ENCODE data around the gene MRPS31. TPM values are rescaled to one million over a fixed set of nuclear protein-coding genes. Genes with fewer than 3 reads are reported as not detected.

MRPS31 gene
- total RNA-seq = 15.5 and 20.3 TPM in 2 replicates

DNA sequence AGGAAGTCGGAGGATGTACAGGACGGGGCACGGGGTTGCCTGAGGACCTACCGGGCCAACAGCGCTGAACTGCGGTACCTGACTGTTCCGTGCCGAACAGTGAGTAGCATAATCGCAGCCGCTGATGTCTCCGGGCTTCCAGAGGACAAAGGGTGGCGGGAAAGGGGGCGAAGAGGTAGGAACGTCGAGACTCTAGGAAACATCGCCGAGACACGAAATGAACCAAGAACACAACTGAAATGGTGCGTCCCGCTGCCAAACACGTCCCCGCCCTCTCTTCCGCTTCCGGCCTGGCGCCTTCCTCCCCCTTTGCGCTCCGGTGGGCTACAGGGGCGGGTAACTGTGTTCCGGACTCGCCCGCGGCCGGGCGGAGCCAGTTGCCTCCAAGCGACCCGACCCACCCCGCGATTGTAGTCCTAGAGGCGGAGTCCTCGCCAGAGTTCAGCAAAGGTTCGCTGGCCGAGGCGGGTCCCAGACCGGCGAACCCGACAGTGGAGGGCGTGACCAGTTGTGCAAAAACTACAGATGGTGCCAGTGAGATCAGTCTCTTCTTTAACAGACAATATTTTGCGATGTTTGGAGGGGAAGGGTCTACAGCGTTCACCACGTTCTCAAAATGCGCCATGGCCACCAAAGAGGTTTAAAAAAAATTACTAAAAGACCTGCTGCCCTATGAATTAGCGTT is at the start of gene MRPS31:
MRPS31 (minus strand) TSS at position 257 of the 685 bp plus-strand sequence; CDS start at position 203, 54 bp downstream.

DNA sequence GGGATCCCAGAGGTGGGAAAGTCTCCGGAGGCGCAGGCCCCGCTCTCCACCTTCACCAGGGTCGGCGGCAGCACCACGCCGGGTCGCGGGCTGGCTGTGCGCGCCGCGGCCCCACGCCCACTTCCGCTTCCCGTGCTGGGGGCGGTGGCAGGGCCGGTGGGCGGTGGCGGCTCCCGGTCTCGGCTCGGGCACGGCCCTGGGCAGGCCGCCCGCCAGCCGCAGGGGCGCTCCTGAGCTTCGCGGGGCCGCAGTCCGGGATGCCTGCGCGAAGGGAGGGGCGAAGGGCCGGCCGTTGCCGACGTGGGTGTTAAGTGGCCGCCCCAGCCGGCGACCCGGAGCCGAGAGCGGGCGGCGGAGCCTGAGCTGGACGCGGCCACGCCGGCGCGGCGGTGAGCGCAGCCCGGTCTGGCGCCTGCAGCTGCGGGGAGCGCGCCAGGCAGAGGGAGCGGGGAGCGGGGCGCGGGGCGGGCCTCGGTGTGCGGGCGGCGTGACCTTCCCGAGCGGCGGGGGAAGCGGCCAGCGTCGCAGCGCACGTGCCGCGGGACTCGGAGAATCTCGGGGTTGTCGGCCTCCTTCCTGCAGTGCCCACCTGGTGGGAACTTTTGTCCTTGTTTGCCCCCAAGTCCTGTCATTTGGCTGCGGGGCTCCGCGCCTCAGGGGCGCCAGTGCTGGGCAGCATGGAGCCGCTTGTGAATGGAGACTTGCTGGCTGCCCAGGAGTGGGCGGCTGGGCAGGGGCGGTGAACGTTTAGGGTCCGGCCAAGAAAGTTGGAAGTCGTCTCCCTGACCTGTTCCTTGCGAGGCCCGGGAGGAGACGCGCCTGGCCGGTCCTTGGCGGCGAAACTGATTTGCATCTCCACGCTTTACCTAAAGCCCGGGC is 18.5 kb upstream of the MRPS31 start, which contains the start of gene SLC25A15:
SLC25A15 (plus strand) TSS at position 337 of the 879 bp plus-strand sequence. CDS start 3,616 bp downstream, outside the sequence.

Other genes with a start within 250 kb of the MRPS31 start
- 2.5 and 3.9 TPM in 2 replicates for gene FOXO1, start 104.5 kb downstream of the MRPS31 start, total RNA-seq
- gene SLC25A15, start 18.4 kb upstream of the MRPS31 start, total RNA-seq = 18.9 and 38.3 TPM in 2 replicates
- 27.6 and 33.0 TPM in 2 replicates for gene ELF1, start 248.1 kb upstream of the MRPS31 start, total RNA-seq